Measurements from ENCODE around the gene HOXC4.
"Not testable (repeated sequence)": the region's sequence is repeated elsewhere in the genome, so short reads cannot be mapped to it uniquely, and the experiment has no call there.

HOXC4 gene

DNA sequence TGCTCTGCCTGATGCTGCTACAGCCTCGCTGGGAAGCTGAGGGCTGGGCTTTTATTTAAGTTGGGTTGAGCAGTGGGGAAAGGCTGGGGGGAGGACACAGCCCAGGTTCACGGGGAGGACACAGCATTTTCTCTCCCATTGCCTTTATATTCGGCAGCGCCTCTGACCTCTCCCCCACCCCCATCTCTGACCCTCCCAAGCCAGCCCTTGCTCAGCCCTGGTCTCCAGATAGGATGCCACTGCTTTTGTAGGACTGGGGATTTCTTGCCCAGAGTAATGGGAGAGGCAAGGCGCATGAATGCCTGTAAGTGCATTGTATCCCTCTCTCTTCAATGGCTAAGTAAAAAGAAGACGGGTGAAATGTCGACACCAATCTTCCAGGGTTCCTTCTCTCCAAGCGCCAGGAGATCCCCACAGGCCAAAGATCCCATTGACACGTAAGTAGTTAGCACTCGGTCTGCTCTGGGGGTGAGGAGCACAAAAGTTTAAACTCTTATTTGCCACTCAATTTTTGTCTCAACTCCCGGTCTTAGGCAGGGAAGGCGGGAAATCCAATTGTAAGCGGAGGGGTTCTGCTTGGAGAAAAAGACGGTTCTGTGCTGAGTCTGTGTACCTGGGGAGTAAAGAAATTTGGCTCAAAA lies 4.6 kb downstream of the HOXC4 start:
- no peak for DNase-seq

DNA sequence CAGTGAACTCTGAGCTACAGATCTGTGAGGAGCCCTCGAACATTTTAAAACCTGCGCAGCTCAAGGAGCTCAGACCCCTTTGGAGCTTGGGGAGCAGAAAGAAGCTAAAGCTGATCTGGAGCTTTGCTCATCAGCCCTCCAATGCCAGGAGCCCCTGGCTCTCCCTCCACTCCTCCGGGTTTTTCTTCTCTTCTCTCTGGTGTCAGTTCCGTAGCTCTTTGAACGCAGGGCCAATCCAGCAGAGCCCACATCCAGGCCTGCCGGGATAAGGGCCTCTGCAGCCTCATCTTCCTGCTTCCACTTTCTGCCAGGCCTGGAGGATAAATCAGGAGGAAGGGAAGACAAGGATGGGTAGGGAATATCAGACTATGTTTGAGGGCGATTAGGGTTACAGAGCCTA lies 6.0 kb downstream of the HOXC4 start:
- DNase-seq = no peak

DNA sequence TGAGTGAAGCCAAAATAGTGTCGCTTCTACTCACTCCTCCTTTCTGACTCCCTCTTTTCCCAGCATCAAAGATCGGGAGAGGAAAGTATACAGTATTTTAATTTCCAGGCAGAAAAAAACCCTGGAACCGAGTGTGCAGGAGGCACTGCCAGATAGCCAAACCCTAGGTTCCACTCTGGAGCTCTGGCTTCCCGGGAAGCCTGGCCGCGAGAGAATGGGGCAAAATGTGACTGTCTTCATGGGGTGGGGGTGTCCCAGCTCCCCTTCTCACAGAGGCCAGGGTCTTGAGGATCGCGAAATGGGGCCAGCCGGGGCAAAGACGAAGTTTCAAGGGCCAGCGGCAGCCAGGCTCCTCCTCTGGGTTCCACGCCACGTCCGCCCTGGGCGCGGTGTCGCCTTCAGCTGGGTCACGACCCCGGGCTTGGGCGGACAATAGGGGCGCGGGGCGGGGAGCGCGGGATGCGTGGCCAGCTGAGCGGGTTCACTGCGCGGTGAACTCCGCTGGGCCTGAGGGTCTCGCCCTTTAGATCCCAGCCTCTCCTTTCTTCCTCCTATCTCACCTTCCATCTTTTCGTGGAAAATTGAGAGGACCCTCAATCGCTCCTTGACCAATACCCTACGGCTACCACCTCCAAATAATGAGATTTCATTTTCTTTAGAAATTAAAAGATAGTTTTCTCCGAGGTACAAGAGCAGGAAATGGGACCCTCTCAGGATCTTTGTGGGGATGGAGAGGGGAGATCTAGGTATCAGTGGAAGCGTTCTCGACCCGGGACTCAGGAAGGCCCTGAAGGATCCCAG lies 6.7 kb downstream of the HOXC4 start:
- DNase-seq = no peak

DNA sequence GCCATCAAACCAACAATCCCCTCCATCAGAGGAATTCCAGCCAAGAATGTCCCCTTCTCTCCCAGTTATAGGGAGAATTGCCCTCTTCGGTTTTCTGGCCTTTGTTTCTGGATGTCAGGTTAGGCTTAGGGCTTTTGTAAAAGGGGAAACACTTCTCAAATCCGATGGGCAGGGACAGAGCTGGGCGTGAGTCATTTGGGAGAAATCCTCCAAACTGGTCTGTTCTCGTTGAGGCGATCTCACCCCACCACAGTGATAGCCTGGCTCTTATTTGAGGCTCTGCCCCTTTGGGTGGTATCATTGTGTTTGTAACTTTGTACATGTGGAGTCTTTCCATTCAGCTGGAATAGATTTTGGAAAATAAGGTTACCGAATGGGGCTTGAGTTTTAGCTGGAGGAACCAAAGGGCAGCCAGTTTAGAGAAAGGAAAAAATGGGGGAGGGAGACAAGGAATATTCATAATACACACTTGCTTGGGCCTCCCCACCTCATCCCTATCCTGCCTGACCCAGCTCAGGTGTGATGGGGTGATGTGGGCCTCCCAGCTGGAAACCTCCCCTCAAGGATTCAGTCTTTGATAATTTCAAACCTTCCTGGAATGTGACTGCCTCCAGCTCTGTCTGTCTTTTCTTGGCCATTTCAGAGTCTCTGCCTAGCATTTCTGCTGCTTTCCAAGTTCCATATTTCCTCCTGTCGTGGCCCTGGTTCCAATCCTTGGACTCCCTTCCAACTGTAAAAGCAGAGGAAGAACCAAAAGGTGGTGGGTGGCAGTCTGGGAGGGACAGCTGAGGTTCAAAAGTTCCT lies 7.5 kb downstream of the HOXC4 start:
- no peak for DNase-seq

DNA sequence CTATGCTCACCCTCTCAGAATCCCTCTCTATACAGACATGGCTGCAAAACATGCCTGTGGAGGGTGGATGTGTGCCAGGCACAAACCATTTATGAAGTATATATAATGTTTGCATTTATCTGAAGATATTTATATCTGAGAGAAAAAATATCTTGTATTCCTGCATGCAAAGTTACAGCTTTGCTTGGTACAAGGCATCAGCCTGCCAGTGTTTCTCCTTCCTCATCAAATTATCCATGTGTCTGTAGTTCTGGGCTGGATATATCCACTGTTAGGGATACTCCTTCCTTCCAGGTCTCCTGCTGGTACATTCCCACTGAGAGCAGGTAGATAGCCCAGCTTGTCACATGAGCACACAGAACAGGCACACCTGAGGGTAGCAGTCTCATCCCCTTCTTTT lies 12.0 kb downstream of the HOXC4 start:
- no peak for DNase-seq

DNA sequence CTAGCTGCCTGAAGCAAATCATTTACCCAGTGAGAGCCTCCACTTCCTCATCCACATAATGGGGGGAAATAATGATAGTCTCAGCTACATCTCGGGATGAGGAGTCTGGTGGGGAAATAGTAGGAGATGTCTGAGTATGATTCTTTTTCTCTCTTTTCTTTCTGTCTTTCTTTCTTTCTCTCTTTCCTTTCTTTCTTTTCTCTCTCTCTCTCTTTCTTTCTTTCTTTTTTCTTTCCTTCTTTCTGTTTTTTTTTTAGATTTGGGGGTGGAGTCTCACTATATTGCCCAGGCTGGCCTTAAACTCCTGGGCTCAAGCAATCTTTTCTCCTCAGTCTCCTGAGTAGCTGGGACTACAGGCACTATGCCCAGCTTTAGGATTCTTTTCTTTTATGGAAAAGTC lies 12.8 kb downstream of the HOXC4 start:
- DNase-seq = no peak

DNA sequence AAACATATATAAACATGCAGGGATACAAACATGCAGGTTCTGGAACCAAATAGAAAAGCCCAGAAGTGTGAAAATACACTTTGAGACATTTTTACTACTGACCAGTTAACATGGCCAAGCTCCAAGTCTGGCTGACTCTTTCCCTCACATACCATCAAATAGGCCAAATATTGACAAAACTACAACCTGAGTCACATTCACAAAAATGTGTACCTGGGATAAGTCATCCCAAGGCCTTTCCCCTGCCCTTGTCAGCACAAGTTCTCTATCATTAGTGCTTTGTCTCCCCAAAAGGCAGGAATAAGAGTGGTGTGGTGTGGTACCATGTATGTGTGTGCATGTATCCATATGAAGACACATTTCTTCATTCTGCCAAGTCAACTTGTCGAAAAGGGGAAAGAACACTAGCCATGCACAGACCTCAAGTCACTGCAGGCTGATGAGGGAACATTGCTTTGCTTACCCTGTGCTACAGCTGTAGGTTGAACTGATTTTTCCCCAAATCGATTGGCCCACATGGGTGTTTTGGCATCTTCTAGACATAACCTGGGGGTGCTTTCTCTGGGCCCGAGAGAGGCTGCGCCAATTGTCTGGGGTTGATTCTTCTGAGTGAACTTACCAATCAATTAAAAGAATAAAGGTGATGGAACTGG lies 14.9 kb downstream of the HOXC4 start:
- DNase-seq = no peak

DNA sequence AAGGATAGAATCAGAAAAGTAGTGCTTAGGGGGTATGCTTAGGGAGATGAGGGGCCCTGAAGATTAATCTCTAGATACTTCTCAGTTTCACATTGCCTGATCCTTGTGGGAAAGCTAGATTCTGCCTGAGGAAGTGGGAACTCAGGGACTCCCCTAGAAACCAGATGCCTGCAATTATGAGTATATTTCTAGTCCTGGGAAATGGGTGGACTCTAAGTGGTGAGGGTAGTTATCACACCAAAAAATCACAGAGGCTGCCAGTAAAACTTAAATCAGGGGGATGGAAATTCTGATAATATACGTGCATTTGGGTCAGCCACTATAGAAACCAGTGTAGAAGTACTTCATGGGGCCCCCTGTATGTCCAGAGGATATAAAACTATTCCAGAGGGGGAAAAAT lies 18.3 kb downstream of the HOXC4 start:
- DNase-seq = no peak

DNA sequence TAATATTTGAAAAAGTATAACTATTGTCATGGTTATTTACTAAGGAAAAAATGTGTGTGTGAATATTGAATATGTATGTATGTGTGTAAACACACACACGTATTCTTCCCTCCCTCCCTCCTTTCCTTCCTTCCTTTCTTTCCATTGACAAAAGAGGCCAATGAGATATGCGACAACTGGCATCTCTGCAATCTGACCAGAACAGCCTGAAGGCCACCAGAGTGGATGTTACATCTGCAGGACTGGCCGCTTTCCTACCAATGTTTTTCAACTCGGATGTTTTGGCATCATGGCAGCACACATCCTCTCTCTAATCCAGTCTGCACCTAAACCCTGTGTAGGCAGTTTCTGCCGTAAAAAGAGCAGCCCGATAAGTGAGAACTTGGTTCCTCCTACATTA lies 20.7 kb downstream of the HOXC4 start:
- DNase-seq = no peak

DNA sequence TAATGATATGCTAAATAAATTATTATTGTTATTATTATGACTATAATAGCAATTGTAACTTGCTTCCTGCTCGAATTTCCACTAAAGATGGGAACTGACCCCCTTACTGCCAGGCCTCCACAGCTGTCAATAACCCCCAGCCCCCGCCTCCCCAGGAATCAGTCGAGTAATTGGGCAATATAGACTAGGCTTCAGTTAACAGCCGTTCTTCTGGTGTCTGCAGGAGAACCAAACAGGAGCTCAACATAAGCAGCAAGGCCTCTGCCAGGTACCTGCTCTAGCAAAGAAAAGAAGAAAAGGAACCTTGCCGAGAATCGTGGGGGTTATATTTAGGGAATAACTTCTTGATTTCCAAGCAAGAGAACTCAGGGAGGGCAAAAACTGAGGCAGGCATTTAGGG lies 21.8 kb downstream of the HOXC4 start:
- no peak for DNase-seq

DNA sequence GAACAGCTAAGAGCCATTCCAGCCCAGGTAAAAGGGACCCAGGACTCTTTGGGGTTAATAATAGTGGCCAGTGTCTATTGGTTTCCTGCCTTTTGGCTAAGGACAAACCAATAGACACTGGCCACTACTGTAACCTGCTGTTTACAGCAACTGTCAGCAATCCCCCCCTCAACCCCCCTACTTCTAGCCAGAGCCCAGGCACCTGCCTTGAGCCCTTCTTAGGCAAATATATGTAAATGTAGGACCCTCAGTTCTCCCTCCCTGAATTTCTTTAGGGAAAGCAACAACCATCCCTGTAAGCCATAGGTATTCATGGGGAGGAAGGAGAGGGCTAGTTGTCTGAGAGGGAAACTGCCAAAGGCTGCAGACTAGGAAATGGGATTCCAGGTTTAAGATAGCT lies 22.3 kb downstream of the HOXC4 start:
- no peak for DNase-seq

DNA sequence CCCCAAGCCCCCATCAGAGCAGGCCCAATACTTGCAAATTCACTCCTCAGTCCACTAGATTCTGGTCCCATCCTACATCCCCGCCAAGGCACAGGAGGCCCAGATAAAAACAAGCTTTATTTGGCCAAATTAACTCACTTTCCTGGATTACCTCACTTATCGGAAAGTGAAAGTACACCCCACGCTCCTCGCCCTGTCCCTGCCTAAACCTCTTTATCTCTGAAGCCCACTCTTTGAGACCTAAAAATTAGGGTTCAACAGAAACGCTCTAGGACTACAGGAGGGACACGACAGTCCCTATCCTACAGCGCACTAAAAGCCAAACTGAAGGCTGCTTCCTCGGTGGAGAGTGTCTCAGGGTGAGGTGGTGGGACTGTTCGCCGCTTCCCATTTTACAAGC lies 24.2 kb downstream of the HOXC4 start:
- DNase-seq = not testable (repeated sequence)

DNA sequence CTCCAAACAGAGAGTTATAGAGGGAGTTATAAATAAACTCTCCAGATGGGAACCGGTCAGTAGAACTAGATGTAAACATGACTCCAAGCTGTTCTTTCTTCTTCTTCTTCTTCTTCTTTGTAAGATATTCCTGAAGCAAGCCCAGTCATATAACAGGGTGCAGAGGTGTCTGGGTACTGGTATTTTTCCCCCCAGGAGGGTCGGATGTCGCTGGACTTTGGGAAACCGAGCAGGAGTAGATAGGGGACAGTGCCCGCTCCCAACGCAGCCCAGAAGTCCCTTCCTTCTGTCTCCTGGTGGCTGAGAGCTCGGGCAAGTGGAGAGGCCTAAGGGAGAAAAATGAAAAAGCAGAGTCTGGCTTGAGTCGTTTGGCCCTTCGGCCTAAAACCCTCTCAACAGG lies 25.5 kb downstream of the HOXC4 start:
- DNase-seq = not testable (repeated sequence)

DNA sequence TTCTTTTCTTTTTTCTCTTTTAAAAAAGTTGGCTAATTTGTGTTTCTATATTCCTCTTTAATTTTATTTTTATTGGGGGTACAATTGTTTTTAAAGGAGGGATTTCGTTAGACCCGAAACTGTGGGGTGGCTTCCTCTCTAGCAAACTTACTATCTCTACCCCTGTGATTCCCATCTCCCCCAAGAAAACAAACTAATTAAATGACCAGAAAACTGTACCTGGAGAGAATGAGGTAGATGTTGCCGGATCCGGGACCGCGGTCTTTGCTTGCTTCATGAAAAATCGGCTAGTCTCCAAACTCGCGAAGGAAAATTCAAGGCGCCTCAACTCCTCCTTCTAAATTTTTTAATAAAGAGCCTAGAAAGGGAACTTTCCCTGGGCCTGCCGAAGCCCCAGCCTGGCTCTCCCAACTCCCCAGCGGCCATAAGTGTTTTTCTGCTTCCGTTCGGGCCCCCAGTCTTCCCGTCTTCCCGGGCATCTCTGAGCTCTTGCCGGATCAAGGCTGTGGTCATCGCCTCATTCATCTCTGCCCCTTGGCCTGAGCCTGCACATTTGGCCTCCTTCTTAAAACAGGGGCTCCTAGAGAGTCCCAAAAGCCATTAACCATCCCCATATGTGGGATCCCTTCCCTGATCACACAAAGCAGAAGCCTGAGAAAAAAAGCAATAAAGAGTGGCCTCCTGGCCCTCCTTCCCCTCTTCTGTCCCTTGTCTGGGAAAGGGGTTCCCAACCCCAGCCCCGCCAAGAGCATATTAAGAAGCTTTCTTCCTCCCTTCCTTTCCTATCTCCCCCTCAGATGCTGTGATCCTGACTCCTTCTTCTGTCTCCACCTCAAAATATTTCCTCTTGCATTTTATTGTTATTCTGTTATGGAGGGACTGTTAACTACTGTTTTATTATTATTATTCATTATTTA lies 26.6 kb downstream of the HOXC4 start:
- not testable (repeated sequence) for DNase-seq

DNA sequence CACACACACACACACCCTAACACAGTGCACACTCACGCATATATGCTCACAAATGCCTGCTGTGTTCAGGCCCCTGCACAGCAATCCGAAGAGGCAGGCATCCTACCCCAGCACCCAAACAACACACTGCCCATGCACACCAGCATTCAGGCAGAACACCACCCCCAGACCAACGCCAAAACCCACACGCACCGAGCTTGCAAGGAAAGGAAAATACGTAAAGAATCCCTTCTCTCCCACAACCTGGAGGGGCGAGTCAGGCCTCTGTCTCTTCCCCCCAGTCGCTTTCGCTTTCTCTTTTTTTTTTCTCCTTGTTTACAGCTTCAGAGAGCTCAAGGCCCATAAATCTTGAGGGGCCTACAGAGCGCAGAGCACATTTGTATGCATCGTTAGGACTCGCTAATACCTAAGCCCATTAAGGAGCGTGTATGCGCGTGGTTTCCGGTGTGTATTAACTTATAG lies 27.4 kb downstream of the HOXC4 start:
- not testable (repeated sequence) for DNase-seq

DNA sequence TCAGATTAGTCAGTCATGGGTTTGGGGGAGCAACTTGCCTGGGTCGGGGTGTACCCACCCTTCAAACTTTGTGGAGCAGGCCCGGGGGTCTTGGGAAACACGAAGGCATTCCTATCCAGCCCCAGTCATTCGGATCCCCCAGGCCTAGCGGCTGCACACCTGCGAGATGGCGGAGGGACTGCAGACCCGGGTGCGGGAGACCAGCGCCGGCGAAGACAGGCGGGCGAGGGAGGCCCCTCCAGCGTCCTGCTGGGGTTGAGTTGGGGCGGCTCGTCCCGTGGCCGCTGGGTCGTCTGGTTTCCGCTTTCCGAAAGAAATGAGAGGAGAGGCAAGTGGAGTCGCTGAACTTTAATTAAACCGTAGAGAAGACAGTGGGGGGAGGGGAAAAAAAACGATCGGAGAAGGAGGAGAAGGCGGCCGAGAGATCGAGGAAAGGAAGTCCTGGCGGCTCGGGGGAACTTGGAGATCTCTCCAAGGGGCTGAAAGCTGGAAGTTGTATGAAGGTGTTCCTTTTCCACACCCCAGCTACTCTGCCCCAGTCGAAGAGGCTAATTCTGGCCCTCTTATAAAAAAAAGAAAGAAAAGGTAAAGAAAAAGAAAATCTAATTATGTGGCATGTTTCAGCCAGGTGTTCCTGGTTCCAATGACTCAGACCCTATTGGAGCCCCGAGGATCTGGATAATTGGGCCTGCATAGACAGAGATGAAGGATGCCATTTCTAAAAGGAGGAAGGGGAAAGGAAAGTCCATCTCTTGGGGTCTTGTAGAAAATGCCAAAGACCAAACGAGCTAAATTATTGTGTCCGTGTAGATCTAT lies 28.2 kb downstream of the HOXC4 start:
- not testable (repeated sequence) for DNase-seq

DNA sequence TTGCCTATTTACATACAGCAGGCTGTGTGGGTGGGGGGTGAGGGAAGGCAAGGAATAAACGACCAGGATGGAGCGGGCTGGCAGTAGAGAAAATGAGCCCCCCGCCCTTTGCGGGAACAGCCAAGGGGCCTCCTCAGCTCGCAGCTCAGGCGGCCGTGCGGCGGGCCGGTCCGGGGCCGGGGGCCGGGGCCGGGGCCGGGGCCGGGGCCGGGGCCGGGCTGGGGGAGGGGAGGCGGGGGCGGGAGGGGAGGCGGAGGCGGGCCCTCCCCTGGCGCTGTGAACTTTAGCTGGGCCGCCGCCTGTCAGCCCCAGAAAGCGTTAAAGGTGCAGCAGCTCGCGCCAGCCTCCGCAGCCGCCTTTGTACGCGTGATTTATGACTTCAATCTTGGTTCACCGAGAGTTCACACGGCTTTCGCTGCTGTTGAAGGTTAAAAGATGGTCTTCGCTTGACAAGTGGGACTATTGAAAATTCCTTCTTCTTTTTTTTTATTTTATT lies 28.8 kb downstream of the HOXC4 start:
- DNase-seq = no peak

DNA sequence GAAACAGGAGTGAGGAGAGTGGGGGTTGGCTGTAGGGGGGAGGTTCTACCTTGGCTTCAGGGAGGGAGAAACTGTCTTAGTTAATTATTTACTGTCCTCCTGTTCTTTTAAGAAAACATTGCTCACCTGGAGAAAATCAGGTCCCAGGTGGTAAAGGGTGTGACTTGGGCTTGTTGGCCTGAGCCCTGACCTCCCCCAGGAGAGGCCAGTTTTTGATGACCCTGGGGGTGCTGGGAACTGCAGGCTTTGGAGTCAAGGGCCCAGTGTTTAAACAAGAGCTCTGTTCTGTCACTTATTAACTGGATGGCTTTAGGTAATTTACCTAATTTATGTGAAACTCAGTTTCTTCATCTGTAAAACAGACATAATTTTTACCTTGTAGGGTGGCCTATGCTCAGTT lies 34.4 kb downstream of the HOXC4 start:
- not testable (repeated sequence) for DNase-seq

DNA sequence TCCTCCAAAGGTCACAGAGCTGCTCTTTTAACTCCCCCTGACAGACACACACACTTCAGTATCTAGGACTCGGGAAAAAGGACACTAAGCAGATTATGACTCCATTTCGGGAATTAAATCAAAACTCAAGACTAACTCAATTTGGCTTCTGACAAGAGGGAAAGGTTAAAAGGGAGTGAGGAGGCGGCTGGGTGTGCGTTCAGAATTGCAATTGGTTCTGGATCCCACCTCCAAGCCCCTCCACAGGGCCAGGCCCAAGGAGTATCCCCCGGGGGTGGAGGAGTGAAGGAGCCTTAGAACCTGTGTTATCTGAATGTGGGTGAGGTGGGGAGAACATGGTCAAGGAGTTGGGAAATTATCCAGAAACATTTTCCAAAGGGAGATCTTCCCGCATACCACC lies 35.8 kb downstream of the HOXC4 start:
- not testable (repeated sequence) for DNase-seq

DNA sequence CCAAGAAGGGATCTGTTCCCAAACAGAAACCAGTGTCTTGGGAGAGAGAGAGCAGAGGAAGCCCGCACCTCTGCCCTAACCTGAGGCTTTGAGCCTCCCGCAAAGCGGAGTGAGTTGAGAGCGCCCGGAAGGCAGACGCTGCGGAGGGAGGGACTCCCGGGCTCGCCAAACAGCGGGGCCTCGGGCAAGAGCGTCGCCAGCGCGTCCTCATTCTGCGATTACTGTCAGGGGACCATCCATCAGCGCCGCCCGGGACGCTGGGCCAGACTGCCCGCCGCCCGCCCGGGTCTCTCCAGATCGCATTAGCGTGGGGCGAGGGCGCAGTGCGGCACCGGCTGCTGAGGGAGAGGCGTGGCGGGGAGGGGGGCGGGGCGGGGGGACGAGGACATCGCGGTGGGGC lies 36.7 kb downstream of the HOXC4 start:
- not testable (repeated sequence) for DNase-seq

DNA sequence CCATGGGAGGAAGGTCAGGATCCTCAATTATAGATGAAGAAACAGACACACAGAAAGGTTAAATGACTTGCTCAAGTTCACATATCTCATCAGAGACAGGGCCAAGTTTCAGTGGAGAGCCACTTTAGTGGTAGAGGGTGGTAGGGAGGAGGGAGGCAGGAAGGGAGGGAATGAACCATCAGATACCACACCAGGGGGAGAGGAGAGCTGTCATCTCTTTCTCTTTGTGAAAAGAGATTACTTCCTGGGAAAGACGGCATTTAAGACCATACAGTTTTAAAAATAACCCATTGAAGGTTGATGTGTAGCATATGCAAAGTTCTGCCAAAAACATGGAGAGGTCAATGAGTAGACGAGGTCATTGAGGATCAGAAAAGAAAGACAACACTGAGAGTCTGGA lies 39.3 kb downstream of the HOXC4 start:
- not testable (repeated sequence) for DNase-seq

Measured in T1000 (cell line).